NCI-H128 (cell line): ENCODE measurements around the gene SCNN1G.

ENCODE experiments used
- DNase-seq: peaks from one replicate; lab custom pipeline; 2025; ENCODE audit not compliant: unreplicated experiment; lab: John Stamatoyannopoulos, UW

Gene SCNN1G

GRCh38 chr16:23152386-23153178 is 30.0 kb upstream of the SCNN1G start:
- DNase-seq: no peak

- DNase-seq: no peak
Measured at GRCh38 chr16:23155445-23156049, 27.0 kb upstream of the SCNN1G start.

GRCh38 chr16:23156110-23156509 is 26.4 kb upstream of the SCNN1G start:
- DNase-seq: no peak

DNA sequence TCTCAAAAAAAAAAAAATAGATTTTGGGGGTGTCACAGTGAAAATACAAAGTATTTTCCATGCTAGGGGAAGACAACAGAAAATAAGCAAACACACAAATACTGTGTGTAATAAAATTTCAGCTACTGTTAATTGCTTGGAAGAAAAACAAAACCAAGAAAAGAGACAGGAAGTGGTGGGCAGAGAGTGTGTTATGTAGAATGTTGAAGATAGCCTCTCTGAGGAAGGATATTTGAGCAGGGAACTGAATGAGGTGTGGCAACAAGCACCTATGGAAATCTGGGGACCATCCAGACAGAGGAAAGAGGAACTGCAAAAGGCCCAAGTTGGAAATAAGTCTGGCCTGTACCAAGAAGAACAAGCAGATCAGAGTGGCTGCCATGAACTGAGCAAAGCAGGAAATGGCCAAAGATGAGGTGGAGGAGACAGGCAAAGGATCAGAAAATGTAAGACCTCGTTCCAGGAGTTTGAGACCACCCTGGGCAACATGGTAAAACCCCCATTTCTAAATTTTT is 25.5 kb upstream of the SCNN1G start:
- DNase-seq: no peak

- no peak for DNase-seq
Measured at GRCh38 chr16:23158114-23158513, 24.4 kb upstream of the SCNN1G start.

DNA sequence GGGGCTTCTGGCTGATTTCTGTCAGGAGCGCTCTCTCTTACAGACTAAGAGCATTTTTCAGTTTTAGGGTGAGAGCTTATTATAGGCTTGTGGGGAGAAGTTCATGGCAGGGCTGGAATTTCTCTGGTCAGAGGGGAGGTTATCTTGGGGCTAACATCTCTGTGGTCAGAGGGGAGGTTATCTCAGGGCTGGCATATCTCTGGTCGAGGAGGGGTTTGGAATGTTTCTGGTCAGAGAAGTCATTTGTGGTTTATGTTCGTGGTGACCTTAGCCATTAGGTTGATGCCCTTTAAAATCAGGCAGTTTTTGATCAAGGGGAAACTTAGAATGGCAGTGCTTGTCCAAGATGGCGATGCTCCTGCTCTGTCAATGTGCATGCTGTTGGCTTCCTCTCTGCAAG is 22.5 kb upstream of the SCNN1G start:
- no peak for DNase-seq

DNA sequence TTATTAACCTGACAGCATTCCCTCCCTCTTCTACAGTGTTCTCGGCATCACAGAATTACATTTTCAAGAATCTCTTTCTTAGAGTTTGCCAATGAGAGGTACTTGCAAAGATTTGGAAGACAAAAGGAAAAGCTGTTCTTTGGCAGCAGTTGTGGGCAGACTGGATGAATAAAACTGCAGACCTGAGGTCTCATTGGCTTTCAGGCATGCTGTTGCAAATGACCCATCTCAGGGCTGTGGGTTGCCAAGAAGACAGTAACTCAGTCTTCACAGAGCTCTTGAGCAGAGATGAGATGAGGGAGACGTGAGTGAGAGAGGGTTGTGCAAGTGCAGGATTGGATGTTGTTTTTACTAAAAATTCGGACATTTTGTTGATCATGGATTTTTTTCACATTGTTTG is 22.0 kb upstream of the SCNN1G start:
- DNase-seq: no peak

GRCh38 chr16:23163921-23164320 is 18.6 kb upstream of the SCNN1G start:
- DNase-seq: no peak

GRCh38 chr16:23164736-23165135 is 17.8 kb upstream of the SCNN1G start:
- DNase-seq: no peak

DNA sequence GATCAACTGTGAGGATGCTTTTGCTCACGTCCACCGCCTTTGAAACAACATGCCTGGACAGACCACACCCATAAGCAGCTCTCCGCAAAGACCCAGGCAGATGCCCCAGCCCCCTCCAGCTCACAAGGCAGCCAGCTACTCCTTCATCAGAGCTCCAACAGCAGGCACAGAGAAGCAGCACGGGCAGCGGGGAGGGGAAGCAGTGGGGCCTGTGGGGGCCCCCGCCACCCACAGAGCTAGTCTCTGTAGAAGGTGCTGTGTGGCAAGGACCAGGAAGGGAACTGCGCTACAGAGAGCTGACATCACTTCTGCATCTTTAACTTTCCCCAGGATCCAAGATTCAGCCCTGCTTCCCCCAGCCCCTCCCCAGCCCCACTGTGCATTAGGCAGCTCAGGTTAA is 10.0 kb upstream of the SCNN1G start:
- no peak for DNase-seq

DNA sequence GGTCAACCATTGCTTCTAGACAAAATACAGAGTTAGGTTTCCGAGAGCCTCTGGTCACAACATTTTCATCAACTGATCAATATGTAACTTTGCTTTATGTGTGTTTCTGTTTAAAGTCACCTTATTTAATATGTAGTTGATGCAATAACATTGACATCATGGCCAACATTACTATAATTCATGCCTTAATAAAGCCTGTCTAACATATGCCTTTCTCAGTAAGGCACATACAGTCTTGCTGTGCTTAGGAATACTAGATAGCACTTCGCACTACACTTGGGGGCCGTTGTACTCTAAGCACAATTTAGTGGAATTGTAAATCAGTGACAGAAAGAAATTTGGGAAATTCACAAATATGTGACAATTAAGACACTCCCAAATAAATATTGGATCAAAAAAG is 9.6 kb upstream of the SCNN1G start:
- no peak for DNase-seq

DNA sequence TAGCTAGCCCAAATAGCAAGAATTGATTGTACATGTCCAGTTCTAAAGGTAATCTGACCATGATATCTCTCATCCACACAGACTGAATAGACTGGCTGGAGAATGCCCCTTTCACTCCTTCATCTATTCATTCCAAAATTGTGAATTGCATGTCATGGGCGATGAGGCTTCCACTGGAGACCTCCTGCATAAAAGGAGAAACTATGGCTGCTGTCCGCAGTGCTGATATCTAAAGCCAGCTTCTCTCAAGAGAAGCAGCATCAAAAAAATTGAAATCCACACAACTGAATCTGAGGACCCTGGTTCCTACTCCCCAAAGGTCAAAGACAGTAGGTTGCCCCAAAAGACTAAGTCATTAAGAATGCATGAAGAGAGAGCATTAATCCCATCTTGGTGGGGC is 7.9 kb upstream of the SCNN1G start:
- DNase-seq: no peak

DNA sequence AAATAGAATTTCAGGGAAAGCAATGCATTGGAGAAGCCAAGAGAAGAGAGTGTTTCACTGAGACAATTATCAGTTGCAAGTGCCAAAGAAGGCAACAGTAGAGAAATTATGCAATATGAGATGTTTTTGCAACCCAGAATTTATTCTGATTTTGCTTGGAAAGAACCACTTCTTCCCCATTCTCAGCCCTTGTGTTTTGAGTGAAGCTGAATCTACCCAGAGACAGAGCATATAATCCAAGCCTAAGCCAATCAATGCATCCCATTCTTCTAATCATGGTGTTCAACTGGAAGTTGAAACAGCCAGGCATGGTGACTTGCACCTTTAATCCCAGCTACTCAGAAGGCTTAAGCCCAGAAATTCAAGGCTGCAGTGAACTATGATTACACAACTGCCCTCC is 6.9 kb upstream of the SCNN1G start:
- no peak for DNase-seq

GRCh38 chr16:23181506-23181905 is 1.0 kb upstream of the SCNN1G start:
- DNase-seq: no peak

GRCh38 chr16:23182206-23182678 is 303 bp upstream of the SCNN1G start:
- DNase-seq: peak; percentile 54

DNA sequence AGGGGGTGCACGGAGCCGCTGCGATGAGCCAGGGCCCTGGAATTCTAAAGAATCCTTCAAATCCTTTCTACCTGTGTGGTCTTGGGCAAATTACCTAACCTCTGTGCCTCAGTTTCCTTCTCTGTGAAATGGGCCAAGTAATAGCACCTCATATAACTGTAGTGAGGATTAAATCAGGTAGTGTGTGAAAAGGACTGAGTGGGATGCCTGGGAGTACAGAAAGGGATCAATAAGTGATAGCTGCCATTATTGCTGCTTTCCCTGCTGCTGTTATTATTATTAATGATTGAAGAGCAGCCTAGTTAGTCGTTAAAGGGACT is 958 bp downstream of the SCNN1G start:
- no peak for DNase-seq

DNA sequence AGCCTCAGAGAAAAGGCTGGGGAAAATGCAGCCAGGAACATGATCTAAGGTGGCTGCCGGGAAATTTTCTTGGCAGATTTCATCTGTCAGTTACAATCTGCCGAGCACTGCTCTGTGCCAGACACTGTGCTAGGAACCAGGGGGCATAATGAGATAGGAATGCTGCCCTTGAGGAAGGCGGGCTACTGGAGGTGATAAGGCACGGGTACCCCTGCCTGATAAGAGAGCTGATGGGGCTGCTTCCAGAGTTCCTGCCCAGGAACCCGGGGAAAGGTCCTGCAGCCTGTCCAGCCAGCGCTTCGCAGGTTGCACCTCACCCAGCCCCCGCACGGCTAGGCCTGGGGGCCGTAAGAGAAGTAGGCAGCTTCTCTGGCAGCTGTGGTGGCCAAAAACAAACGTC is 3.1 kb downstream of the SCNN1G start:
- no peak for DNase-seq

GRCh38 chr16:23186171-23186570 is 3.6 kb downstream of the SCNN1G start:
- DNase-seq: no peak

DNA sequence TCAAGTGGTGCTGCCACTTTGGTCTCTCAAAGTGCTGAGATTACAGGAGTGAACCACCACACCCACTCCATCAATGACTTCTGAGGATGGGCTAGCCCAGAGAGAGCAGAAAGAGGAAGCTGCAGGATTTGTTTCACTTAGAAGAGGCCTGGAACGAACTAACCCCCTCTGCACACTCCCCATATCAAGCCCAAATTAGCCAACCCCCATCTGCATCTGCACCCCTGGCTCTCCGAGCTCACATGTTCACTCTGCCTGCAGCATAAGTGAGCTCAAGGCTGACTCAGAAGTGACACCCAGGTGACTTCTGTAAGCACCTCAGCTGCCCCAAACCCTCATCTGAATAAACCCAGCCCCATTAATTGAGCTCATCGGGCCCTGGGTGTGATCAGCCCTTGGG is 4.8 kb downstream of the SCNN1G start:
- DNase-seq: no peak

- DNase-seq: no peak
Measured at GRCh38 chr16:23188911-23189310, 6.4 kb downstream of the SCNN1G start.

- no peak for DNase-seq
Measured at GRCh38 chr16:23194497-23195221, 12.1 kb downstream of the SCNN1G start.

DNA sequence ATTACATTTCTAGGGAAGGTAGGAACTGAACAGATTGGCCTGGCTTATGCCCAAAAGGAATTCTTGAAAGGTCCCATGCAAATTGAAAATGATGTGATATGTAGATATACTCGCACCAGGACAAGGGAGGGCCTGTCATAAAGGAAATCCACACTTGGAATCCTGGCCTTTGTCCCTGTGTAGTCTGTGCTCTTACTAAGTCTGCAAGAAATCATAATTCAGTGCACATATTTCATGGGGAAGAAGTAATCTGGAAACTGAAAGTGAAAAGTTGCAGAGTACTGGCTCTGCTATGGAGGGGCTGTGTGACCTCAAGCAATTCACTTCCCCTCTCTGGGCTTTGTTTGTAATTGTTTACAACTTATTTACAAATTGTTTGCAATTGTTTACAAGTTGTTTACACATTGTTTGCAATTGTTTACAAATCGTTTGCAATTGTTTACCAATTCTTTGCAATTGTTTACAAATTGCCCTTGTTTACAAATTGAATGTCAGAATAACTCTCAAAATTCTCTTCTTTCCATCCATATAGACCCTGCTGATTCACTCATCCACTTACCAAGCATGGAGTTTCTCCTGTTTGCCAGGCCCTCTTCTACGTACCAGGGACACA is 12.9 kb downstream of the SCNN1G start:
- no peak for DNase-seq
